ENCODE measurements around the gene FRG1. TPM values are rescaled to one million over a fixed set of nuclear protein-coding genes. Genes with fewer than 3 reads are reported as not detected.
"Not testable (repeated sequence)": the region's sequence is repeated elsewhere in the genome, so short reads cannot be mapped to it uniquely, and the experiment has no call there.

The FRG1 gene
- total and polyA plus RNA-seq, 2 experiments from 2014 or later, result 27.8 to 35.6 TPM

- no peak for DNase-seq (ENCODE audit: low spot score)
- Histone ChIP-seq H3K4me2 (peak overlapping the region; percentile 82), H4K20me1 (ENCODE audit: insufficient read depth, poor library complexity, severe bottlenecking) (no peaks in the 10 kb centered on the region), H3K4me3 (peak overlapping the region; percentile 69), H2AFZ (peak overlapping the region; percentile 83), H3K79me2 (peaks cover 39% of the 10 kb centered on the region), H3K27ac (peak overlapping the region; percentile 77), H3K36me3 (replicated peaks; ENCODE audit: insufficient read depth, low read depth) (no peaks in the 10 kb centered on the region), H3K27me3 (no peaks in the 10 kb centered on the region), H3K9me3 (ENCODE audit: low read depth) (no peaks in the 10 kb centered on the region), H3K9me2 (replicated peaks; ENCODE audit: insufficient read depth) (no peaks in the 10 kb centered on the region), H3K4me1 (ENCODE audit: insufficient read depth) (peaks cover 5% of the 10 kb centered on the region)
- 6% methylated on average over 31 of the region's 31 CpGs for WGBS (ENCODE audit: low lambda C conversion rate, missing lambda C conversion rate)
- TF ChIP-seq CTCF (IDR thresholded peaks at IDR 0.05; ENCODE audit: poor library complexity) (no peak), EZH2 (IDR thresholded peaks at IDR 0.05; ENCODE audit: borderline replicate concordance) (no peak), EZH2phosphoT487 (IDR thresholded peaks at IDR 0.05; ENCODE audit: low read depth, severe bottlenecking, unreplicated experiment) (no peak)
Observed at GRCh38 chr4:189941005-189941450, 356 bp downstream of the FRG1 start.

- peak overlapping the region; percentile 82 for H3K4me2 ChIP-seq
Observed at GRCh38 chr4:189942412-189942811, 1.7 kb downstream of the FRG1 start.

GRCh38 chr4:189944077-189944476, 3.4 kb downstream of the FRG1 start:
- not testable (repeated sequence) for H3K27me3 ChIP-seq; H3K9me2 ChIP-seq (replicated peaks; ENCODE audit: insufficient read depth); H3K27ac ChIP-seq; H3K4me3 ChIP-seq; H4K20me1 ChIP-seq (ENCODE audit: insufficient read depth, poor library complexity, severe bottlenecking); H3K4me2 ChIP-seq; H3K4me1 ChIP-seq (ENCODE audit: insufficient read depth); DNase-seq (ENCODE audit: low spot score); H3K9me3 ChIP-seq (ENCODE audit: low read depth); H3K36me3 ChIP-seq (replicated peaks; ENCODE audit: insufficient read depth, low read depth); H2AFZ ChIP-seq
- 98% methylated on average over 5 of the region's 5 CpGs for WGBS (ENCODE audit: low lambda C conversion rate, missing lambda C conversion rate)
- peaks cover 61% of the 10 kb centered on the region for H3K79me2 ChIP-seq

More at GRCh38 chr4:189942412-189942811, 1.7 kb downstream of the FRG1 start:
- WGBS (ENCODE audit: low lambda C conversion rate, missing lambda C conversion rate), result 95% methylated on average over 3 of the region's 3 CpGs
- not testable (repeated sequence) for H3K9me2 ChIP-seq (replicated peaks; ENCODE audit: insufficient read depth); H3K4me3 ChIP-seq; H2AFZ ChIP-seq; H3K9me3 ChIP-seq (ENCODE audit: low read depth); H3K27me3 ChIP-seq; DNase-seq (ENCODE audit: low spot score); H4K20me1 ChIP-seq (ENCODE audit: insufficient read depth, poor library complexity, severe bottlenecking); H3K27ac ChIP-seq; H3K36me3 ChIP-seq (replicated peaks; ENCODE audit: insufficient read depth, low read depth); H3K4me1 ChIP-seq (ENCODE audit: insufficient read depth)
- H3K79me2 ChIP-seq, result peaks cover 48% of the 10 kb centered on the region

- H3K27ac ChIP-seq; H3K4me1 ChIP-seq (ENCODE audit: insufficient read depth); H2AFZ ChIP-seq; H4K20me1 ChIP-seq (ENCODE audit: insufficient read depth, poor library complexity, severe bottlenecking); H3K36me3 ChIP-seq (replicated peaks; ENCODE audit: insufficient read depth, low read depth); DNase-seq (ENCODE audit: low spot score); H3K4me3 ChIP-seq; H3K27me3 ChIP-seq; H3K9me3 ChIP-seq (ENCODE audit: low read depth); H3K9me2 ChIP-seq (replicated peaks; ENCODE audit: insufficient read depth); H3K4me2 ChIP-seq: not testable (repeated sequence)
- WGBS (ENCODE audit: low lambda C conversion rate, missing lambda C conversion rate), result 96% methylated on average over 13 of the region's 13 CpGs
- peaks cover 70% of the 10 kb centered on the region for H3K79me2 ChIP-seq
Observed at GRCh38 chr4:189946906-189947305, 6.2 kb downstream of the FRG1 start.

DNA sequence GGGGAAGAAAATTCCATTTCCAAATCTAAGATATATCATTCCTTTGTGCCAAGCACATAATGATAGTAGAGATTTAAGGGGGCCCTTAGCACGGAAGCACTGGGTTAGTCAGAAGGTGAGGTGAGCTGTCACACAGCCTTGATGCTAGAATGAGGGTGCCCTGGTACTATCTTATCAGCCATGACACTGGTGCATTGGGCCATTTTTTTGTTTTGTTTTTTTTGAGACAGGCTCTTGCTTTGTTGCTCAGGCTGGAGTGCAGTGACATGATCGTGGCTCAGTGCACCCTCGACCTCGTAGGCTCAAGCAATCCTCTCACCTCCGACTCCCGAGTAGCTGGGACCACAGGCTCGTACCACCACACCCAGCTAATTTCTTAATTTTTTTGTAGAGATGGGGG, 7.8 kb downstream of the FRG1 start:
- not testable (repeated sequence) for H3K4me1 ChIP-seq (ENCODE audit: insufficient read depth); H3K36me3 ChIP-seq (replicated peaks; ENCODE audit: insufficient read depth, low read depth); H3K4me3 ChIP-seq; H2AFZ ChIP-seq; H3K27me3 ChIP-seq; DNase-seq (ENCODE audit: low spot score); H4K20me1 ChIP-seq (ENCODE audit: insufficient read depth, poor library complexity, severe bottlenecking); H3K4me2 ChIP-seq; H3K9me3 ChIP-seq (ENCODE audit: low read depth); H3K27ac ChIP-seq; H3K9me2 ChIP-seq (replicated peaks; ENCODE audit: insufficient read depth)
- H3K79me2 ChIP-seq, result peaks cover 56% of the 10 kb centered on the region
- 75% methylated on average over 7 of the region's 7 CpGs for WGBS (ENCODE audit: low lambda C conversion rate, missing lambda C conversion rate)

GRCh38 chr4:189969291-189969690, 28.6 kb downstream of the FRG1 start:
- not testable (repeated sequence) for H3K9me2 ChIP-seq (replicated peaks; ENCODE audit: insufficient read depth); H3K4me3 ChIP-seq; H3K9me3 ChIP-seq (ENCODE audit: low read depth); H3K4me1 ChIP-seq (ENCODE audit: insufficient read depth); DNase-seq (ENCODE audit: low spot score); H4K20me1 ChIP-seq (ENCODE audit: insufficient read depth, poor library complexity, severe bottlenecking); H2AFZ ChIP-seq; H3K4me2 ChIP-seq; H3K36me3 ChIP-seq (replicated peaks; ENCODE audit: insufficient read depth, low read depth); H3K27me3 ChIP-seq; H3K79me2 ChIP-seq; H3K27ac ChIP-seq
- WGBS (ENCODE audit: low lambda C conversion rate, missing lambda C conversion rate), result 53% methylated on average over 1 of the region's 1 CpG
